OCI-LY1 (cell line): ENCODE measurements around the gene TRABD2B.

Experiments used
- H2AFZ ChIP-seq: fragments of 200-600 bp; sonication (generic), shearing (Covaris generic); 2 replicates; pipeline ENCODE4 v1.6.0; 2014; ENCODE audit warnings: antibody characterized with exemption, mild to moderate bottlenecking, low read length
- H3F3A ChIP-seq: fragments of 200-600 bp; sonication (generic), shearing (Covaris generic); 2 replicates; pipeline ENCODE4 v1.6.0; 2014; ENCODE audit warnings: mild to moderate bottlenecking, antibody characterized with exemption, low read length, moderate library complexity; ENCODE audit not compliant: insufficient read depth
- H3K27ac ChIP-seq: fragments of 200-600 bp; sonication (generic); 2 replicates; pipeline ENCODE4 v1.5.1; 2014; ENCODE audit warnings: low read length, mixed run types, mild to moderate bottlenecking, low read depth; ENCODE audit not compliant: poor library complexity, severe bottlenecking
- H3K27me3 ChIP-seq: fragments of 200-600 bp; sonication (generic); 2 replicates; pipeline ENCODE4 v1.6.0; 2014; ENCODE audit warnings: antibody characterized with exemption, mild to moderate bottlenecking, low read length, moderate library complexity; ENCODE audit not compliant: insufficient read depth
- H3K36me3 ChIP-seq: fragments of 200-600 bp; sonication (generic); 2 replicates; pipeline ENCODE4 v1.6.1; 2014; ENCODE audit warnings: mild to moderate bottlenecking, antibody characterized with exemption, low read length, moderate library complexity, mixed read lengths; ENCODE audit not compliant: insufficient read depth
- H3K4me1 ChIP-seq: fragments of 200-600 bp; sonication (generic); 2 replicates; pipeline ENCODE4 v1.5.1; 2014; ENCODE audit warnings: mild to moderate bottlenecking, low read length, moderate library complexity; ENCODE audit not compliant: insufficient read depth, severe bottlenecking
- H3K4me2 ChIP-seq: fragments of 200-600 bp; sonication (generic), shearing (Covaris generic); 2 replicates; pipeline ENCODE4 v1.6.1; 2014; ENCODE audit warnings: low read length
- H3K4me3 ChIP-seq: fragments of 200-600 bp; sonication (generic); 2 replicates; pipeline ENCODE4 v1.5.1; 2014; ENCODE audit warnings: low read length, low read depth, mild to moderate bottlenecking, mixed read lengths; ENCODE audit not compliant: poor library complexity, severe bottlenecking
- H3K79me2 ChIP-seq: fragments of 200-600 bp; shearing (Covaris generic); 2 replicates; pipeline ENCODE4 v1.6.1; 2016; ENCODE audit warnings: mixed run types, low read length, mixed read lengths; ENCODE audit not compliant: insufficient read depth
- H3K9ac ChIP-seq: fragments of 200-600 bp; sonication (generic), shearing (Covaris generic); 2 replicates; pipeline ENCODE4 v1.6.1; 2014; ENCODE audit warnings: mild to moderate bottlenecking, low read length, mixed read lengths
- H3K9me2 ChIP-seq: fragments of 200-600 bp; sonication (generic), shearing (Covaris generic); 2 replicates; pipeline ENCODE4 v1.6.1; 2014; ENCODE audit warnings: low read depth, mild to moderate bottlenecking, low read length, mixed read lengths
- H3K9me3 ChIP-seq: fragments of 200-600 bp; shearing (Covaris generic); 2 replicates; pipeline ENCODE4 v1.6.1; 2014; ENCODE audit warnings: low read length, mixed read lengths
- H4K20me1 ChIP-seq: fragments of 200-600 bp; sonication (generic), shearing (Covaris generic); 2 replicates; pipeline ENCODE4 v1.6.0; 2016; ENCODE audit warnings: mild to moderate bottlenecking, low read length; ENCODE audit not compliant: insufficient read depth
- CTCF ChIP-seq: fragments of 200-600 bp; sonication (generic), shearing (Covaris generic); IDR thresholded peaks from 2 replicates; pipeline ENCODE4 v1.5.1; 2017; ENCODE audit warnings: mild to moderate bottlenecking, antibody characterized with exemption, low read length, moderate library complexity, mixed read lengths
- EZH2 ChIP-seq: fragments of 200-600 bp; sonication (generic), shearing (Covaris generic); IDR thresholded peaks from 2 replicates; pipeline ENCODE4 v1.8.0; 2017; ENCODE audit warnings: borderline replicate concordance, mixed run types, mild to moderate bottlenecking, antibody characterized with exemption, low read length, moderate library complexity, mixed read lengths

The TRABD2B gene

GRCh38 chr1:47915677-47916353 is 81.4 kb downstream of the TRABD2B start:
- H3K27me3 ChIP-seq, result no peaks in the 10 kb centered on the region
- no peak for TF ChIP-seq CTCF
- no peak for TF ChIP-seq EZH2
- H3K9me3 ChIP-seq, result no peaks in the 10 kb centered on the region
- H3K27ac ChIP-seq, result no peak overlapping the region
- no peaks in the 10 kb centered on the region for H3K9me2 ChIP-seq
- no peaks in the 10 kb centered on the region for H3K4me1 ChIP-seq
- H4K20me1 ChIP-seq, result no peaks in the 10 kb centered on the region
- no peaks in the 10 kb centered on the region for H3K36me3 ChIP-seq
- no peak overlapping the region for H2AFZ ChIP-seq
- no peak overlapping the region for H3K9ac ChIP-seq
- no peak overlapping the region for H3K4me3 ChIP-seq
- H3F3A ChIP-seq, result no peaks in the 10 kb centered on the region
- no peak overlapping the region for H3K4me2 ChIP-seq
- H3K79me2 ChIP-seq, result no peaks in the 10 kb centered on the region

- no peaks in the 10 kb centered on the region for H3K79me2 ChIP-seq
- no peak overlapping the region for H3K4me3 ChIP-seq
- H3K9me3 ChIP-seq, result no peaks in the 10 kb centered on the region
- H3F3A ChIP-seq, result no peaks in the 10 kb centered on the region
- H3K4me1 ChIP-seq, result no peaks in the 10 kb centered on the region
- H3K27ac ChIP-seq, result no peak overlapping the region
- TF ChIP-seq EZH2 (no peak), CTCF (no peak)
- no peaks in the 10 kb centered on the region for H3K9me2 ChIP-seq
- H4K20me1 ChIP-seq, result no peaks in the 10 kb centered on the region
- no peak overlapping the region for H2AFZ ChIP-seq
- no peaks in the 10 kb centered on the region for H3K36me3 ChIP-seq
- no peak overlapping the region for H3K9ac ChIP-seq
- H3K27me3 ChIP-seq, result no peaks in the 10 kb centered on the region
- no peak overlapping the region for H3K4me2 ChIP-seq
These were observed 82.1 kb downstream of the TRABD2B start for GRCh38 chr1:47914952-47915676.

GRCh38 chr1:47914218-47914938 is 82.8 kb downstream of the TRABD2B start:
- no peak overlapping the region for H2AFZ ChIP-seq
- no peaks in the 10 kb centered on the region for H3K79me2 ChIP-seq
- no peaks in the 10 kb centered on the region for H3F3A ChIP-seq
- no peaks in the 10 kb centered on the region for H4K20me1 ChIP-seq
- no peak overlapping the region for H3K4me2 ChIP-seq
- H3K4me3 ChIP-seq, result no peak overlapping the region
- no peak for TF ChIP-seq EZH2
- no peak overlapping the region for H3K27ac ChIP-seq
- no peaks in the 10 kb centered on the region for H3K4me1 ChIP-seq
- H3K9me3 ChIP-seq, result no peaks in the 10 kb centered on the region
- no peaks in the 10 kb centered on the region for H3K36me3 ChIP-seq
- H3K27me3 ChIP-seq, result no peaks in the 10 kb centered on the region
- no peaks in the 10 kb centered on the region for H3K9me2 ChIP-seq
- no peak overlapping the region for H3K9ac ChIP-seq
